Central memory CD4-positive, alpha-beta T cell (primary cell): ENCODE measurements around the gene UBR7.
"Not testable (repeated sequence)": the region's sequence is repeated elsewhere in the genome, so short reads cannot be mapped to it uniquely, and the experiment has no call there.

ENCODE experiments used
- DNase-seq: peaks from one replicate; pipeline ENCODE4 v3.0.0; 2022
- total RNA-seq, 3 experiments: gene quantifications; one replicate each; lab custom pipeline; 2026; lab: John Stamatoyannopoulos, UW

Gene UBR7
- 16.6 to 44.7 (median 38.0) reads per million in 3 experiments for total RNA-seq

- DNase-seq: peak; percentile 84
These were observed at the start of gene UBR7, which contains the start of gene GON7 for GRCh38 chr14:93206793-93207467. Gene UBR7, plus strand, starts transcription at chr14:93207256. Its CDS starts 36 bp downstream, at chr14:93207292. Gene GON7, minus strand, starts transcription at chr14:93207065. Its CDS starts 28 bp downstream, at chr14:93207037.

GRCh38 chr14:93158349-93158748, 48.7 kb upstream of the UBR7 start:
- DNase-seq: not testable (repeated sequence)

GRCh38 chr14:93159625-93160352, 47.3 kb upstream of the UBR7 start:
- DNase-seq: not testable (repeated sequence)

GRCh38 chr14:93160353-93160801, 46.7 kb upstream of the UBR7 start:
- DNase-seq: no peak

- DNase-seq: no peak
These were observed 45.6 kb upstream of the UBR7 start for GRCh38 chr14:93161411-93161940.

GRCh38 chr14:93163564-93163963, 43.5 kb upstream of the UBR7 start:
- no peak for DNase-seq

GRCh38 chr14:93165271-93166265, 41.5 kb upstream of the UBR7 start:
- DNase-seq: not testable (repeated sequence)

- DNase-seq: not testable (repeated sequence)
These were observed 38.4 kb upstream of the UBR7 start for GRCh38 chr14:93168610-93169009.

GRCh38 chr14:93169619-93170018, 37.4 kb upstream of the UBR7 start:
- DNase-seq: not testable (repeated sequence)

GRCh38 chr14:93170141-93170540, 36.9 kb upstream of the UBR7 start:
- DNase-seq: not testable (repeated sequence)

- no peak for DNase-seq
These were observed 35.7 kb upstream of the UBR7 start for GRCh38 chr14:93171376-93171775.

GRCh38 chr14:93173943-93174395, 33.1 kb upstream of the UBR7 start:
- no peak for DNase-seq

GRCh38 chr14:93174731-93175130, 32.3 kb upstream of the UBR7 start:
- DNase-seq: not testable (repeated sequence)

GRCh38 chr14:93175492-93175891, 31.6 kb upstream of the UBR7 start:
- no peak for DNase-seq

- no peak for DNase-seq
These were observed 23.3 kb upstream of the UBR7 start for GRCh38 chr14:93183596-93184317.

GRCh38 chr14:93184391-93185348, 22.4 kb upstream of the UBR7 start, which contains the start of the genes LYSET and MOAP1:
Gene LYSET, plus strand, starts transcription at chr14:93185317. Its CDS starts 89 bp downstream, at chr14:93185406.
Gene MOAP1, minus strand, starts transcription at chr14:93184897. Its CDS starts 655 bp downstream, at chr14:93184242.
- DNase-seq: peak; percentile 93

GRCh38 chr14:93185349-93185720, 21.7 kb upstream of the UBR7 start:
- no peak for DNase-seq

- DNase-seq: no peak
These were observed 20.6 kb upstream of the UBR7 start for GRCh38 chr14:93186466-93186865.

GRCh38 chr14:93186956-93187355, 20.1 kb upstream of the UBR7 start:
- no peak for DNase-seq
